Caco-2 (cell line): ENCODE data around the gene LPAR3. TPM values are rescaled to one million over a fixed set of nuclear protein-coding genes. Genes with fewer than 3 reads are reported as not detected.

Source experiments
- BruUV-seq: library from RNA; stranded (reverse); fragments of 400-500 nt; replicated peaks from 2 replicates; lab custom pipeline; 2021; lab: Mats Ljungman, UMichigan
- CTCF ChIA-PET: fragments of 300-600 bp; sonication (Branson Sonifier 250); formaldehyde crosslinking; loops from one replicate; lab custom pipeline; 2022; ENCODE audit warnings: antibody characterized with exemption; lab: Charles Lee
- POLR2A ChIA-PET: fragments of 300-600 bp; sonication (Branson Sonifier 250); formaldehyde crosslinking; loops from one replicate; lab custom pipeline; 2022; ENCODE audit warnings: antibody characterized with exemption; lab: Charles Lee
- DNase-seq, 2 experiments: peaks; one replicate each; pipeline versions ENCODE4 v3.0.0 to v3.0.0-alpha.2; 2020 to 2022
- H3K27me3 ChIP-seq: replicated peaks from 2 replicates; pipeline ENCODE4 v1.6.0; 2011; ENCODE audit warnings: low read length; ENCODE audit not compliant: control insufficient read depth, insufficient read depth
- H3K36me3 ChIP-seq: 2 replicates; pipeline ENCODE4 v1.5.1; 2011; ENCODE audit warnings: low read length; ENCODE audit not compliant: control insufficient read depth, insufficient read depth
- H3K4me1 ChIP-seq: fragments of 250-450 bp; sonication (Bioruptor Pico); 2 replicates; pipeline ENCODE4 v1.5.1; 2020; ENCODE audit warnings: mild to moderate bottlenecking
- H3K4me3 ChIP-seq: 2 replicates; pipeline ENCODE4 v1.5.1; 2011; ENCODE audit warnings: low read depth, mild to moderate bottlenecking, control low read depth, low read length
- H3K9me3 ChIP-seq: fragments of 250-450 bp; sonication (Bioruptor Pico); 2 replicates; pipeline ENCODE4 v1.5.1; 2020; ENCODE audit warnings: mild to moderate bottlenecking, moderate library complexity
- H3K27ac Mint-ChIP-seq: one replicate; pipeline ENCODE4 v1.8.0; 2022; ENCODE audit warnings: mixed read lengths; ENCODE audit not compliant: unreplicated experiment
- H3K27me3 Mint-ChIP-seq: one replicate; pipeline ENCODE4 v1.8.0; 2022; ENCODE audit warnings: mixed read lengths; ENCODE audit not compliant: insufficient read depth, unreplicated experiment
- H3K36me3 Mint-ChIP-seq: one replicate; pipeline ENCODE4 v1.8.0; 2022; ENCODE audit warnings: mild to moderate bottlenecking, mixed read lengths; ENCODE audit not compliant: insufficient read depth, unreplicated experiment
- H3K4me1 Mint-ChIP-seq: one replicate; pipeline ENCODE4 v1.8.0; 2022; ENCODE audit warnings: low read depth, mixed read lengths; ENCODE audit not compliant: unreplicated experiment
- H3K4me3 Mint-ChIP-seq: one replicate; pipeline ENCODE4 v1.8.0; 2022; ENCODE audit warnings: mild to moderate bottlenecking, moderate library complexity, mixed read lengths; ENCODE audit not compliant: unreplicated experiment
- H3K9me3 Mint-ChIP-seq: one replicate; pipeline ENCODE4 v1.8.0; 2022; ENCODE audit warnings: mixed read lengths; ENCODE audit not compliant: unreplicated experiment
- intact Hi-C: fragments of 100-400 bp; cut with micrococcal nuclease; formaldehyde crosslinking; loops from one replicate; pipeline ENCODE4 v1.10.0; 2022; ENCODE audit not compliant: unreplicated experiment
- total RNA-seq: library from RNA; stranded (reverse); gene quantifications from 2 replicates; pipeline ENCODE4 v1.2.3, GENCODE V29; 2022
- TF ChIP-seq, protein P1 (sequence below), 2 experiments: fragments of 200-600 bp in 1 of 2; IDR thresholded peaks; 1 replicate in 1 of 2; 2 replicates in 1 of 2; pipeline versions ENCODE4 v1.5.1 to v1.8.0; 2011 to 2022; ENCODE audit warnings: antibody characterized with exemption in 1 of 2, control low read depth in 1 of 2, inconsistent platforms in 1 of 2, low read depth in 1 of 2, low read length in 1 of 2, mild to moderate bottlenecking in 1 of 2, moderate library complexity in 1 of 2; ENCODE audit not compliant: insufficient read depth in 1 of 2, severe bottlenecking in 1 of 2, unreplicated experiment in 1 of 2

LPAR3 gene
- total RNA-seq, 1 experiment from 2014 or later, result not detected

DNA sequence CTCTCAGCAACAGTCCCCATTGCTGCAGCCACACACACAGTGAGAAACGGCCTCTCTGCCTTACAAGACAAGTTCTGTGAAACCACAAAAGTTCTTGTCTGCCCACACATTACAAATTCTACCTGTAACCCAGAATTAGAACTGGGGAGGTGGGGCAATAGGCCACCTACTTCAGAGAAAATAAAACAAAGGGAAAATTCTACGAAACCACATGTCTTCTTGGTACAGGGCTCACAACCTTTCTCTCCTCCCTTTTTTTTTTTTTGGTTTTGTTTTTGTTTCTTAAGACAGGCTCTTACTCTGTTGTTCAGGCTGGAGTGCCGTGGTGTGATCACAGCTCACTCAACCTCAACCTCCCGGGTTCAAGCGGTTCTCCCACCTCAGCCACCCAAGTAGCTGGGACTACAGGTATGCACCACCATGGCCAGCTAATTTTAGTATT lies 30.2 kb downstream of the LPAR3 start:
- ChIA-PET POLR2A (no interaction called here), CTCF (no interaction called here)
- peaks cover 10% of the 10 kb centered on the region for H3K27me3 Mint-ChIP-seq
- no peak overlapping the region for H3K27ac Mint-ChIP-seq
- DNase-seq, result no peak
- Histone ChIP-seq H3K27me3 (no peaks in the 10 kb centered on the region), H3K4me3 (no peak overlapping the region), H3K36me3 (no peaks in the 10 kb centered on the region), H3K9me3 (no peaks in the 10 kb centered on the region), H3K4me1 (no peaks in the 10 kb centered on the region)
- intact Hi-C loops, result no loop called here
- H3K36me3 Mint-ChIP-seq, result no peaks in the 10 kb centered on the region
- TF ChIP-seq, protein P1, sequence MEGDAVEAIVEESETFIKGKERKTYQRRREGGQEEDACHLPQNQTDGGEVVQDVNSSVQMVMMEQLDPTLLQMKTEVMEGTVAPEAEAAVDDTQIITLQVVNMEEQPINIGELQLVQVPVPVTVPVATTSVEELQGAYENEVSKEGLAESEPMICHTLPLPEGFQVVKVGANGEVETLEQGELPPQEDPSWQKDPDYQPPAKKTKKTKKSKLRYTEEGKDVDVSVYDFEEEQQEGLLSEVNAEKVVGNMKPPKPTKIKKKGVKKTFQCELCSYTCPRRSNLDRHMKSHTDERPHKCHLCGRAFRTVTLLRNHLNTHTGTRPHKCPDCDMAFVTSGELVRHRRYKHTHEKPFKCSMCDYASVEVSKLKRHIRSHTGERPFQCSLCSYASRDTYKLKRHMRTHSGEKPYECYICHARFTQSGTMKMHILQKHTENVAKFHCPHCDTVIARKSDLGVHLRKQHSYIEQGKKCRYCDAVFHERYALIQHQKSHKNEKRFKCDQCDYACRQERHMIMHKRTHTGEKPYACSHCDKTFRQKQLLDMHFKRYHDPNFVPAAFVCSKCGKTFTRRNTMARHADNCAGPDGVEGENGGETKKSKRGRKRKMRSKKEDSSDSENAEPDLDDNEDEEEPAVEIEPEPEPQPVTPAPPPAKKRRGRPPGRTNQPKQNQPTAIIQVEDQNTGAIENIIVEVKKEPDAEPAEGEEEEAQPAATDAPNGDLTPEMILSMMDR (IDR thresholded peaks at IDR 0.05; ENCODE audit: insufficient read depth in 1 of 2, low read depth in 1 of 2, low read length in 1 of 2, severe bottlenecking in 1 of 2, unreplicated experiment in 1 of 2), result no peak
- no peaks in the 10 kb centered on the region for H3K9me3 Mint-ChIP-seq
- no TSS peak for BruUV-seq
- no peak overlapping the region for H3K4me3 Mint-ChIP-seq
- H3K4me1 Mint-ChIP-seq, result no peaks in the 10 kb centered on the region

DNA sequence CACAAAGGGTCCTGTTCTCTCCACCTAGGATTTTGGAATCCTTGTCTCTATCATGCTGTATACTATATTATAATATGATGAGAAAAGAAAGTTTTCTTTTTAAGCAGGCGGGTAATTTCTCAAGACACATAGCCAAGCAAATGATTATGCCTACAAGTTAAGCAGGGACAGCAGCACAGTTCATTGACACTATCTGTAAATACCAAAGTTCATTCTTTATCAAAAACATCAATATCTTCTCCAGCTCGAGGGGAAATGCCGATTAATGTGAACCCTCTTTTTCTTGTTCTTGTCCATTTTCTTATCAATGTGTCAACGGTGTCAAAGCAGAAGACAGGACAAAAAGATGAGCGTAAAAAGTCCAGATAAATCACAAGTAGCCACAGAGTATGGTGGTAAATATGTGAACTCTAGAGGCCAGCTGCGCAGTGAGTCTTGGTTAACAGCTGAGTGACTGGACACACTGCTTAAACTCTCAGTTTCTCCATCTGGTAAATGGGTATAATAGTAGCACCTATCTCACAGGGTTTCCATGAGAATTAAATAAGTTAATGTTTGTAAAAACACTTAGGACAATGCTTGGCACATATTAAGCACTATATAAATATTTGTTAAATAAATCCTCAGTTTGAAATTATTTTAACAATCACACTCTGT lies 30.9 kb downstream of the LPAR3 start:
- no TSS peak for BruUV-seq
- Mint-ChIP-seq H3K27ac (no peak overlapping the region), H3K4me1 (no peaks in the 10 kb centered on the region), H3K27me3 (peaks cover 10% of the 10 kb centered on the region), H3K36me3 (no peaks in the 10 kb centered on the region), H3K4me3 (no peak overlapping the region), H3K9me3 (no peaks in the 10 kb centered on the region)
- no peaks in the 10 kb centered on the region for H3K36me3 ChIP-seq
- CTCF ChIA-PET, result no interaction called here
- POLR2A ChIA-PET, result no interaction called here
- TF ChIP-seq, protein P1 (IDR thresholded peaks at IDR 0.05; ENCODE audit: insufficient read depth in 1 of 2, low read depth in 1 of 2, low read length in 1 of 2, severe bottlenecking in 1 of 2, unreplicated experiment in 1 of 2), result no peak
- H3K27me3 ChIP-seq, result no peaks in the 10 kb centered on the region
- H3K4me1 ChIP-seq, result no peaks in the 10 kb centered on the region
- DNase-seq, result no peak
- intact Hi-C loops, result no loop called here
- no peaks in the 10 kb centered on the region for H3K9me3 ChIP-seq
- no peak overlapping the region for H3K4me3 ChIP-seq

DNA sequence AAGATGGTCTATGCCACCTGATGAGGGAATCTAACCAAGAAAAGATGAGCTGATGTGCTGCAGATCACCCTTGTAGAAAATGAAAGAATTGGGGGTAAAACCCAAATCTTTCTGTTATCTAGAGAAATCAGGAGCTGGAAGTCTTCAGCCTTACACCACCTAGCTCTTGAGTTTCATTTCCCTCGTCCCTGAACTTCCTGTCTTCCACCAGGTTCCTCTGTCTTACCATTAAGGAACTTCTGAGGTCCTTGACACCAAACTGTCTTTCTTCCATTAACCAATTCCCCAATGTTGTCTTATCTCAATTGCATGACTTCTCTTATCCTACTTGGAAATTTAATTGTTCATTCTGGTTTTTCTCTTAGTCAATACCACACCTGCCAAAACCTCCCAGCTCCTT lies 31.5 kb downstream of the LPAR3 start:
- TF ChIP-seq, protein P1 (IDR thresholded peaks at IDR 0.05; ENCODE audit: insufficient read depth in 1 of 2, low read depth in 1 of 2, low read length in 1 of 2, severe bottlenecking in 1 of 2, unreplicated experiment in 1 of 2), result no peak
- peaks cover 11% of the 10 kb centered on the region for H3K27me3 Mint-ChIP-seq
- no peak overlapping the region for H3K27ac Mint-ChIP-seq
- POLR2A ChIA-PET, result no interaction called here
- H3K9me3 Mint-ChIP-seq, result no peaks in the 10 kb centered on the region
- Histone ChIP-seq H3K9me3 (no peaks in the 10 kb centered on the region), H3K4me3 (no peak overlapping the region), H3K36me3 (no peaks in the 10 kb centered on the region), H3K4me1 (no peaks in the 10 kb centered on the region), H3K27me3 (no peaks in the 10 kb centered on the region)
- BruUV-seq, result no TSS peak
- no peak overlapping the region for H3K4me3 Mint-ChIP-seq
- CTCF ChIA-PET, result no interaction called here
- no peaks in the 10 kb centered on the region for H3K4me1 Mint-ChIP-seq
- intact Hi-C loops, result no loop called here
- no peak for DNase-seq
- H3K36me3 Mint-ChIP-seq, result no peaks in the 10 kb centered on the region
